ENCODE data around the gene ETNK2.
"Not testable (repeated sequence)": the region's sequence is repeated elsewhere in the genome, so short reads cannot be mapped to it uniquely, and the experiment has no call there.

Gene ETNK2

GRCh38 chr1:204123376-204123775 lies 28.5 kb downstream of the ETNK2 start:
- DNase-seq = no peak

GRCh38 chr1:204121840-204122555 lies 29.8 kb downstream of the ETNK2 start:
- DNase-seq = no peak

- no peak for DNase-seq
Measured at GRCh38 chr1:204116539-204116938, 35.3 kb downstream of the ETNK2 start.

GRCh38 chr1:204115116-204115515 lies 36.7 kb downstream of the ETNK2 start:
- DNase-seq = no peak

- DNase-seq = no peak
Measured at GRCh38 chr1:204114606-204115005, 37.2 kb downstream of the ETNK2 start.

- no peak for DNase-seq
Measured at GRCh38 chr1:204113896-204114295, 37.9 kb downstream of the ETNK2 start.

GRCh38 chr1:204112876-204113730 lies 38.7 kb downstream of the ETNK2 start:
- no peak for DNase-seq

GRCh38 chr1:204110894-204111633 lies 40.8 kb downstream of the ETNK2 start:
- no peak for DNase-seq

- DNase-seq = no peak
Measured at GRCh38 chr1:204108312-204109141, 43.3 kb downstream of the ETNK2 start.

GRCh38 chr1:204107892-204108291 lies 44.0 kb downstream of the ETNK2 start:
- DNase-seq = no peak

GRCh38 chr1:204106825-204107224 lies 45.0 kb downstream of the ETNK2 start:
- no peak for DNase-seq

- no peak for DNase-seq
Measured at GRCh38 chr1:204105131-204105515, 46.7 kb downstream of the ETNK2 start.

- no peak for DNase-seq
Measured at GRCh38 chr1:204104331-204105130, 47.3 kb downstream of the ETNK2 start.

- DNase-seq = no peak
Measured at GRCh38 chr1:204103431-204103741, 48.5 kb downstream of the ETNK2 start.

- no peak for DNase-seq
Measured at GRCh38 chr1:204102739-204103430, 49.0 kb downstream of the ETNK2 start.

- DNase-seq = no peak
Measured at GRCh38 chr1:204102029-204102611, 49.7 kb downstream of the ETNK2 start.

GRCh38 chr1:204099754-204100153 lies 52.1 kb downstream of the ETNK2 start:
- DNase-seq = not testable (repeated sequence)

- DNase-seq = no peak
Measured at GRCh38 chr1:204098683-204099082, 53.2 kb downstream of the ETNK2 start.

GRCh38 chr1:204096931-204097330 lies 54.9 kb downstream of the ETNK2 start:
- no peak for DNase-seq

- DNase-seq = no peak
Measured at GRCh38 chr1:204094856-204095634, 56.8 kb downstream of the ETNK2 start.
